IMR-90 (cell line): ENCODE measurements around the gene GPR179.

Experiments
- FOS ChIP-seq: fragments of 150-350 bp; IDR thresholded peaks from 2 replicates; pipeline ENCODE4 v1.6.1; 2016; ENCODE audit warnings: low read depth, low read length
- MAZ ChIP-seq: IDR thresholded peaks from 2 replicates; pipeline ENCODE4 v1.6.1; 2012; ENCODE audit warnings: low read depth, mild to moderate bottlenecking, low read length, improper control_type of control experiment, moderate library complexity, borderline replicate concordance
- POLR2A ChIP-seq: IDR thresholded peaks from 2 replicates; pipeline ENCODE4 v1.6.1; 2012; ENCODE audit warnings: mild to moderate bottlenecking, low read depth, low read length
- RAD21 ChIP-seq: IDR thresholded peaks from 2 replicates; pipeline ENCODE4 v1.6.1; 2012; ENCODE audit warnings: low read length, improper control_type of control experiment
- TF ChIP-seq, protein P1 (sequence below): conservative IDR thresholded peaks from 2 replicates; pipeline ENCODE4 v1.5.1; 2012; ENCODE audit warnings: mild to moderate bottlenecking, low read depth, low read length, improper control_type of control experiment
- TF ChIP-seq, protein P2 (sequence below): fragments of 150-350 bp; IDR thresholded peaks from 2 replicates; pipeline ENCODE4 v1.6.1; 2017; ENCODE audit warnings: mild to moderate bottlenecking, antibody characterized with exemption, low read length, low read depth

- TF ChIP-seq FOS (no peak), POLR2A (no peak), RAD21 (no peak), MAZ (no peak)
- TF ChIP-seq, protein P1, sequence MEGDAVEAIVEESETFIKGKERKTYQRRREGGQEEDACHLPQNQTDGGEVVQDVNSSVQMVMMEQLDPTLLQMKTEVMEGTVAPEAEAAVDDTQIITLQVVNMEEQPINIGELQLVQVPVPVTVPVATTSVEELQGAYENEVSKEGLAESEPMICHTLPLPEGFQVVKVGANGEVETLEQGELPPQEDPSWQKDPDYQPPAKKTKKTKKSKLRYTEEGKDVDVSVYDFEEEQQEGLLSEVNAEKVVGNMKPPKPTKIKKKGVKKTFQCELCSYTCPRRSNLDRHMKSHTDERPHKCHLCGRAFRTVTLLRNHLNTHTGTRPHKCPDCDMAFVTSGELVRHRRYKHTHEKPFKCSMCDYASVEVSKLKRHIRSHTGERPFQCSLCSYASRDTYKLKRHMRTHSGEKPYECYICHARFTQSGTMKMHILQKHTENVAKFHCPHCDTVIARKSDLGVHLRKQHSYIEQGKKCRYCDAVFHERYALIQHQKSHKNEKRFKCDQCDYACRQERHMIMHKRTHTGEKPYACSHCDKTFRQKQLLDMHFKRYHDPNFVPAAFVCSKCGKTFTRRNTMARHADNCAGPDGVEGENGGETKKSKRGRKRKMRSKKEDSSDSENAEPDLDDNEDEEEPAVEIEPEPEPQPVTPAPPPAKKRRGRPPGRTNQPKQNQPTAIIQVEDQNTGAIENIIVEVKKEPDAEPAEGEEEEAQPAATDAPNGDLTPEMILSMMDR, result no peak
- TF ChIP-seq, protein P2, sequence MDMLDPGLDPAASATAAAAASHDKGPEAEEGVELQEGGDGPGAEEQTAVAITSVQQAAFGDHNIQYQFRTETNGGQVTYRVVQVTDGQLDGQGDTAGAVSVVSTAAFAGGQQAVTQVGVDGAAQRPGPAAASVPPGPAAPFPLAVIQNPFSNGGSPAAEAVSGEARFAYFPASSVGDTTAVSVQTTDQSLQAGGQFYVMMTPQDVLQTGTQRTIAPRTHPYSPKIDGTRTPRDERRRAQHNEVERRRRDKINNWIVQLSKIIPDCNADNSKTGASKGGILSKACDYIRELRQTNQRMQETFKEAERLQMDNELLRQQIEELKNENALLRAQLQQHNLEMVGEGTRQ, result no peak
Observed at GRCh38 chr17:38330941-38331411, 12.8 kb downstream of the GPR179 start.
